ENCODE data around the gene UBASH3B.

The UBASH3B gene

DNA sequence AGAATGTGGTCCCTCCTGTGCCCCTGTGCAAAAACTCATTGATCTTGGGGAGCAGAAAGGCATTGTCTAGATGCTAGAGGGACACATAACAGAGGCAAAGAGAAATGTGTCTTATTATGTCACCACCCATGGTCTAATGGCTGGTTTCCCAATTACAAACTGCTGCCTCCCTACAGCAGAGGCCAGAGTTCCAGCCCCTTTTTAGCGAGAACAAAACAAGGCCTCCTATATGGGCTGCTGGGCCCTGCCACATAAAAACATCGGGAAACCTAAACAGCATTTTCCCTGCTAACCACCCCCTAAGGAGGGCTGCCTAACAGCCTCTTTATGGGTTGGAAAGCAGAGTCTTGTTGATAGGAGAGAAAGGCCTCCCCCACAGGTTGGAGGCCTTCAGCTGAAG, 107.6 kb downstream of the UBASH3B start:
- DNase-seq, result no peak

DNA sequence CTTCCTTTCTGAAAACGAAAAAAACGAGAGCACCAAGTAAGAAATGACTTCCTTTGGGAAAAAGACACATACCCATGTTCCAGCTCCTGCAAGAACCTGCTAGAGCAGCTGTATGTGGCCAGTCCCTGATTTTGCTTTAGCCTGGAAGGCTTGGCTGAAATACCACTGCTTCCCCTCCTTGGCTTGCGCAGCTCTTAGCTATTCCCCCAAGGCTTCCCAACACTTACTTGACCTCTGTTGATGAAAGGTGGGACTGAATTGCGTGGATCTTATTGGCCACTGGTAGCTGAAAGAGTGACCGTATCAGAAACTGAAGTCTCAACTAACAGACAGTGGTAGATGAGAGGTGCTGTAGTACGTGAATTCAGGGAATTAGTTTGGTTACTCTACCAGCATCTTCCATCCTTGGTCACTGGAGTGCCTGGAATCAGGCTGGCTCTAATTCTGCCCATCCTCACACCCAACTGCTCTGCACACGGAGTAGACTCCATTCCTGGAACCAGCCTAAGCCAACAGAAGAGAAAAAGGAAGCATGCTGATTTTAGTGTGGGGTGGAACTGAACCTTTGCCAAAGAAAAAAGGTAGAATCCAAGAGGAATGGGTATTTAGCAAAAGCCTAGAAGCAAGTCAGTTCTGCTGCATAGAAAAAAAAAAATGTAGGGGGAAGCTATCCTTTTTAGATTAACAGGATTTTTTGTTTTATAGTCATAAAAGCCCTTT, 109.0 kb downstream of the UBASH3B start:
- no peak for DNase-seq

DNA sequence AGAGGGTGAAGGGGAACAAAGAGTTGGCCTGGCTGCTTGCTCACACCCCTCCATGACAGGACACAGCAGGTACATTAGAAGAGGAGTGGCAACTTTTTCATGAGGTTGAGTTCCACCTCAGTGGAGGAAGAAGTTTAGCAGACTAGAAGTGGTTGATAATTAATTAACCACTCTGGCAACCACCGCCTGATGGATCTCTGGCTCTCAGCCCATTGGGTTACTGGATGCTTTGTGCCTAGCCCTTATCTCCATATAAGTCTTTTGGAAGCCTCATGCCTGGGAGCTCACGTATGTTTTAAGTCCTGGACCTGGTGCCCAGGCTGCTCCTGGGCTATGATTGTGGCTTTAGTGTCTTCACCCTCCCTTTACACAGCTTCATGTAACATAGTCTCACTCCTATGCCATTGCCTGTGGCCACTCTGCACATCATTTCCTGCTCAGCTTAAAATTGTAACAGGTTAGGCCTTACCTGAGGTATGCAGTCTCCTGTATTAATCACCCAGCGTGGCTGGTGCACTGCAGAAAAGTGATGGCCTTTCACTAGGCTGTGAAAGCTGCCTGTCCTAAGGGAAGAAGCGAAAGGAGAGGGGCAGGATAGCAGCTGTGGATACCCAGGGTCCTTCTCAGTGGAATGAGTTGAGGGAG, 110.1 kb downstream of the UBASH3B start:
- no peak for DNase-seq

DNA sequence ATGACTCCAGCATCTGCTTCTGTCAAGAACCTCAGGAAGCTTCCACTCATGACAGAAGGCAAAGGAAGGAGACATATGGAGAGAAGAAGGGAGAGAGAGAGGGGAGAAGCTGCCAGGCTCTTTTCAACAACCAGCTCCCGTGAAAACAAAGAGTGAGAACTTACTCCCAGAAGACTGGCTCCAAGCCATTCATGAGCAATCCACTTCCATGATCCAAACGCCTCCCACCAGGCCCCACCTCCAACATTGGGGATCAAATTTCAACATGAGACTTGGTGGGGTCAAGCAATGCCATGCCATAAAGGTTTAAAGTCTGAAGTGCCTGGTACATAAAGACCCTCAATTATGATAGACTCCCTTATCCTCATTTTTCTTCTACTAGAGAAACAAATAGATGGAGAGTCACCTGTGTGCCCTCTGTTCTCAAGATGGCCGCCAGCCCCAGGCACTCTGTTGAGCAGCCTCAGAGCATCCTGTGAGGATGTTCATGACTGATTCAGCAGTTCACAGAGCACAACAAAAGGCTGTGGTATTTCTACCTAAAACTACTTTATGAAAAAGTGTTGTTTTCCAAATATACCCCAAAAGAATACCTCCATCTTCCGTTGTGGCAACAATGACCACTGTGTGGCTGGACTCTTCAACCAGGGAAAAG, 113.7 kb downstream of the UBASH3B start:
- no peak for DNase-seq

DNA sequence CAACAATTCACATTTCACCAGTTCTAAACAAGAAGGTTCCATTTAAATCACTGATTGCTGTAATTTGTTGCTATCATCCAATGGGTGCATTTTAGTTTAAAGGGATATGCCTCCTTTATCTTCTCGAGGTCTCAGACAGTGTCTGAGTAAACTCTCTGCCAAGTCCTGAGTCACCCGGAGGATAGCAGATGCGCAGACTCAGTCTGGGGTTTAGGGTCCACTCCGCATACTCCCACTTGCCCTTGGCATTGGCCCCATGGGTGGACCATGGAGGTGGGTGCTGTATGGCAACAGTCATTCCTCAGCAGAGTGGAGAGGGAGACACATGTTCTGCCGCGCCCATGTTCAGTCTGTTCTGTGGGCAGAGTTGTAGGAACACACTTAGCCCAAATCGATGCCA, 117.4 kb downstream of the UBASH3B start:
- no peak for DNase-seq

DNA sequence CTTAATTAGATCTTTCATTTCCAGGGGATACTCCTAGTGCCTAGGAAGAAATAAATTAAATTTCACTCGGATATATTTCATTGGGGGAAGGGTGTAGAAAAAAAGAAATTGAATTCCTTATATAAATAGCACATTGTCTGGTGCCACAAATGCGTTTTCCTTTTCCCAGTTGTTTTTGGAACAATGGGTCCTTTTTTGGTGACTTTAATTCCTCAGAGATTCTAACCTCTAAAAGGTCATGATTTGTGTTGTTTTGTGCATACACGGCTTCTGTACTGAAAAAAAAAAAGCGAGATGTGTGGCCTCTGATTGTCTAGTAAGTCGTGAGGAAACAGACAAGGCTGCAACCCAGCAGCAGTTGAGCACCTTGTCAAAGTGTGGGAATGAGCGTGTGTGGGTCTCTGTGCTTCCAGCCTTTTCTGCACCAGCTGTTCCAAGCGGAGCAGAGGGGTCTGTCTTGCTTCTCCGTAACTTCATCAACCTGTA, 118.3 kb downstream of the UBASH3B start:
- DNase-seq, result no peak

DNA sequence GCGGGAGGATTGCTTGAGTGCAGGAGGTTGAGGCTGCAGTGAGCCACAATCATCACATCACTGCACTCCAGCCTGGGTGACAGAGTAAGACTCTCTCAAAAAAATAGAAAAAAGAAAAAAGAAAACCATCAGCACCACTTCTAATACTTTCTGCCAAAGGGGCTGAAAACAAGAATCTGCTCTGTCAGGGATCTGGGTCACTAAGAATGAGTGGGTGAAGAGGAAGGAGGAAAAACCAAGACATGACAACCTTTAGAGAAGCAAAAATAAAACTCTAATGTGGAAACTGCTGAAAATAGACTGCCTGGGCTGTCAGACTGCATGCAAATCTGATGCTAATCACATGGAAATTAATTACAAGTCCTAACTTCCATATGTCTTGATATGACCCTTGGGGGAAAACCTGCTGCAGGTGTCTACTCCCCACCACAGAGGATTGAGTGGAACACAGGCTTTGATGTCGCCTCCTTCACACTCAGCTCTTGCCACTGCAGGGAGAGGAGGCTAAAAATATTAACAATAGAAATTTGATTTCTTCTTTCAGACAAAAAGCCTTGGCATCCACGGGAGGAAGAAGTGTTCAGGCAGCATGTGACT, 120.3 kb downstream of the UBASH3B start:
- DNase-seq, result peak; percentile 82

DNA sequence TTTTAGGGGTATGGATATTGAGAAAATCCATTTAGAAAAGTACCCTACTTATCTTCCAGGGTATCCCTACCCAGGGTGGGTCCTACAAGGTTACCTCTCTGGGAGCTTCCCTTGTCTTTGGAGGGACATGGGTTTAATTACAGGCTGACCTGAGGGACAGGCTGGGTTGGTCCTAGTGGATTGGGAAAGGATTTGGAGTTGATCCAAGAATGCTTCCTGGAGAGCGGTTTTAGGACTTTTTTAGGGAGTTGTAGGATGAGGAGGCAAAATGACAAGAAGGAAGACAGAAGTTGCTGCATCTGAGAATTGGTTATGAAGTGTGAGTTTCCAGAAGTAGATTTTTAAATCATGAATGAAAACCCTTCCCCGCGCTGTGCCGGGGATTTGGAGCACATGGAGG, 121.0 kb downstream of the UBASH3B start:
- DNase-seq, result no peak

DNA sequence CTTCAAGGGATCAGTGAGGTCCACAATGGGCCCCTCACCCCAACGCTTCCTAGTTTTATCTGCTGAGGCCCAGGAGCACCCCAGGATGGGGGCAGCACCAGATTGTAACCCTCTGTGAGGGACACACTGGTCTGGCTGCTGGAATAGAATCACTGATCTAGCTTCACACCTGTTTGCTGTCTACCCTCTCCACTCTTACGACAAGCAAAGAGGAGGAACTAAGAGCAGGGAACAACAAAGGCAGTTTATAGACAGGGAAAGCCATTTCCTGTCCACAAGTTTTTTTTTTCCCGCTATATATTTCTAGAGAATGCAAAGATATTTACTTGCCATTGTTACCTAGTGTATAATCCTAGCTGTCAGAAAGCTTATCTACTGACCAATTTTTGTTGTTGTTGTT, 121.8 kb downstream of the UBASH3B start:
- no peak for DNase-seq

DNA sequence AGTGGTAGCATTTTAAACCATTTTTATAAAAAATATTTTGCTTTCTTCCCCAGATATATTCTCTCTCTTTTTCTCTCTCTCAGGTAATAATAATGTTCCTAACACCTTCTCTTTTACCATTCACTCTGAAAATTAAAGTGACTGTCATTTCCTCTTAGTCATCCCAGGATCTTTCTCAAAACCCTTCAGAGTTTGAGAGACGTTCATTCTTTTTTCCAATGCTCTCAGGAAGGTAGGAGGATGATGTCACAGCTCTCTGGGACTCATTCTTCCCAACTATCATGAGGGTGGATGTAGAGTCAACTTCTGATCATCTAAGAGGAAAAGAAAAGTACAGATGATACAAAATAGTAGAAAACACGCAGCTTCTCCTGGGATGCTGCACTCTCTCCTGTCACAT, 122.6 kb downstream of the UBASH3B start:
- peak; percentile 54 for DNase-seq

DNA sequence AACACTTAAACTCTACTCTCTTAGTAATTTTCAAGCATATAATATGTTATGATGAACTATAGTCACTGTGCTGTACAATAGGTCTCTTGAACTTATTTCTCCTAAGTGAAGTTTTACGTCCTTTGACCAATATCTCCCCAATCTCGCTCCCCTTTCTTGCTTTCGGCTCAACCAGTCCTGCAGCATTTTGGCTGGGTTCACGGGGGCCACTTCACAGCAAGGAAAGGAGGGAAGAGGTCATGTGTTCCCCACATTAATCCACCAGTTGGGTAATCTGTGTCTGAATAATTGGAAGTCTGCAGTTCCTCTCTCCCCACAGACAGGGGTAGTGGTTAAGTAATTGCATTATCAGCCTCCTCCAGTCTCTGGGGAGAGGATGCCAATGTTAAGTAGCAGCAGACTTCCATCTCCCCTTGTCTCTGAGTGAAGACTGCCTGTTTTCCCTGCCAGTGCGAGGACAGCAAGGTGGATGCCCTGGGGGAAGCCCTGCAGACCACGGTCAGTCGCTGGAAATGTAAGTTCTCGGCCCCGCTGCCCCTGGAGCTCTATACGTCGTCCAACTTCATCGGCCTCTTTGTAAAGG, 123.6 kb downstream of the UBASH3B start:
- DNase-seq, result peak; percentile 77

DNA sequence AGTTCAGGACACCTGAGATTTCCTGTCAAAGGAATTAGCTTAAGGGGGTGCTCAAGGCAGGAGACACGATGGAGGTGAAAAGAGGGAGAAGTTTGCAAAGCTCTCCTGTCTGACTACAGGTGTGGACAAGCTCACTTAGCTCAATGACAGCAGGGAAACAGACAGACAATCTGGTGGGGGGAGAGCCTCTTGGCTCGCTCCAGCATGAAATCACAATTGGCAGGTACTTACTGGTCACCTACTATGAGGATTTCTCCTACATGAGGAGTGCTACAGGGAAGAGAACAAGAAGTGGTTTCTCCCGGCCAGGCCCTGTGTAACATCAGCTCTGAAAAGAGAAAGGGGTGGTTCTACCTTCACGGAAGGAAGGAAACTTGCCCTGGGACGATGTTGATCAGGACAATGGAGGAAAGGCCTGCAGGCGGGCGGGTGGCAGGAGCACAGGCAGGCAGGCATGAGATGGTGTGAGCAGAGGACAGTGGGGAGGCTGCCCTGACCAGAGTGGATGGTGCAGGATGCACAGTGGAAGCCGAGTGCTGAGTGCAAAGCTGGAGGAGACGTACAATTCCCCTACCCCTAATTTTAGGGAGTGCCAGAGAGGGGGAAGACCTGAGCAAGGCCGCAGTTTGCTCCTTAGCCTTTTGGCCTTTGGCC, 124.9 kb downstream of the UBASH3B start:
- DNase-seq, result no peak

DNA sequence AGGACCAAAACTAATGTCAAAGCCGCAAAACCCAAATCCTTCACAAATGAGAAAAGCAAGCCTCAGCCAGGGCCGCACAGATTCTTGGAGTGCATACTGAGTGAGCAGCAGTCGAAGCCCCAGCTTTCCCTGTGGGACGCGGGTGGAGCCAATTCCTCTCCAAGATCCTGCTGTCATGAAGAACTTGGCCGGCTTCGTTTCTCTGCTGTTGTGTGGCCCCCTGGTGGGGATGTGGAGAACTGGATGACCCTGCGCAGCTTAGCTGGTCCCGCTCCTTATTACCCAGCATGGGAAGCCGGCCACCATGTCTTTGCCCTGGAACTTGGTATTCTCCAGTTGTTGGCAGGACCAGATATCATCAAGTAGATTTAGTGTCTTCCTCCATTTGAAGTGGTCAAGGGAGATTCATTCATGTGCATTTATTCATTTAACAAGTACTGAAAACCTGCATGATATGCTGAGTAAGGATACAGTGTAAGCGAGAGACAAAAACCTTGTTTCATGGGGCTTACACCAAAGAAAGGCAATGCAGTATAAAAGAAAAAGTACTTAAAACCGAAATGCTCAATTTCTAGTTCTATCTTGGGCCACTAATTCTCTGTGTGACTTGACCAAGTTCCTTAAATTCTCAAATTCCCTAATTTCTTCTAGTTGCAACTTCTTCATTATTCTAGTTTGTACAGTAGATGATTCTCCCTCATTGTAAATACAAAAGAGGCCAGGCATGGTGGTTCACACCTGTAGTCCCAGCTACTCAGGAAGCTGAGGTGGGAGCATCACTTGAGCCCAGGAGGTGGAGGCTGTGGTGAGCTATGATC, 126.1 kb downstream of the UBASH3B start:
- DNase-seq, result peak; percentile 80

DNA sequence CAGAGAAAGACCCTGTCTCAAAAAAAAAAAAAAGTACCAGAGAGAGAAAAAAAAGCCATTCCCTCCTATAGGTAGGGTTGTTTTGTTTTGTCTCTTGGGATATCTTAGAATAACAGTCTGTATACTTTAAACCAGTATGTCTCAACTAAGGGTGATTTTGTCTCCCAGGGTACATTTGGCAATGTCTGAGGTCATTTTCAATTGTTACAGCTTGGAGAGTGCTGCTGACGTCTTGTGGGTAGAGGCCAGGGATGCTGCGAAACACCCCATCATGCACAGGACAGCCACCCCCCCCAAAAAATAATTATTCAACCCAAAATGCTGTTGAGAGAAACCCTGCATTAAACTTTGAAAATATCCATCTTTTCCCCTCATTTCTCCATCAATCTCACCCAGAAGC, 126.7 kb downstream of the UBASH3B start:
- peak; percentile 81 for DNase-seq

DNA sequence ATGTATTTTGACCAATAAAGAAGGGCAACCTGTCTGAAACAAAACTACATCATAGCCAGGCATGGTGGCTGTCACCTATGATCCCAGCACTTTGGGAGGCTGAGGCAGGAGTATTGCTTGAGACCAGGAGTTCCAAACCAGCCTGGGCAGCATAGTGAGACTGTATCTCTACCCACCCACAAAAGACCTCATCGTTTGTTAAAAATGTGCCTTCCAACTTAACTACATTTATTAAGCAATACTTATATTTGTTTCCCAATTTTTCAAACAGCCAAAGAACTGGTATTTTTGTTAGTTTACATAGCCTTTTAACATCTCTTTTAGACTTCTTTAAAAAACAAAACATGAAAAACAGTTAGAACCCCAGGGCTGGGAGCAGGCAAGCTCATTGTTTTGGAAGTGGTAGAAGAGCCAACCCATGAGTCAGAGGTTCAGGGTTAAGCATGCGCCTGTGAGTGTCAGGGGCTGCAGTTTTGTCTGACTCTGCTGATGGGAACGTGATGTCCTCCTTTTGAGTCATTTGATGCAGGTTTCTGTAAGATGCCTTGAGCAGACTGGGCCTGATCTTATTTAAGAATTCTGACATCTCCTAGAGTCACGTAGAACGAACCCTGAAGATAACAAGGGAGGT, 128.9 kb downstream of the UBASH3B start:
- peak; percentile 58 for DNase-seq

DNA sequence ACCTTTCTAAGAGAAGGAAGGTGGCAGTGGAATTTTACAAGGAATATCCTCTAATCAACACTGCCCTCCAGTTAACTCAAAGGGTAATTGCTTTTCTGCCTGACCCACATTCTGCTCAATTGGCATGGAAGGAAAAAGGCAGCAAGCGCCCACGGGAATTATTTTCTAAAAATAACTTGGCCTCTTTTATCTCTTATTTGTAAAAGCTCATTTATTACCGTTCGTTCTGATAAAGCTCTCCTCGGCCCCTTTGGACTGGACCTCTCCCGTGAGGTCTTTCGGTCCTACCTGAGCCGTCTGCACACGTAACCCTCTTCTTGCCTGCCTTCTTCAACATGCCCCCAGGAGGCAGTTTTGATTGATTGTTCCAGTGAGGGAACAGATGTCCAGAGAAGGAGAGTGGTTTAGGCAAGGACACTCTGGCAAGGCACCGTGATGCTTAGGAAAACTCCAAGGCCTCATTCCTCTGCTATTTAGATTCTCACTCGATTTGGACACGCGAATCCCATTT, 129.6 kb downstream of the UBASH3B start:
- DNase-seq, result no peak

DNA sequence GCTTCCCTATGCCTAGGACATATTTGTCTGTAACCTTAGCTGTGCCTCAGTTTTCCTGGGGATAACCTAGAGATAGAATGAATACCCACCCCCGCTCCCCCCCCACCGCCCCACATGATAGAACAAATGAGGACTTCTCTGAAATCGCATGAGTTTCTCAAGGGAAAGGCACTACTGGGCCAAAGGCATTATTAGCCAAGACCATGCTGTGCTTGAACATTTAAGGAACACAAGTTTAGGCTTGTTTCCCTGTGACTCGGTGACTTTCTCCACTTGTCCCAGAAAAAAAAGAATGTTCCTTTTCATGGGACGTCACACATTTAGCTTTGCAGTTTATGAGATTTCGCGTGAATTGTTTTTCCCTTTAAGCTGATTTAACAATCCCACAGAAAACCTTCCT, 131.4 kb downstream of the UBASH3B start:
- DNase-seq, result peak; percentile 63

DNA sequence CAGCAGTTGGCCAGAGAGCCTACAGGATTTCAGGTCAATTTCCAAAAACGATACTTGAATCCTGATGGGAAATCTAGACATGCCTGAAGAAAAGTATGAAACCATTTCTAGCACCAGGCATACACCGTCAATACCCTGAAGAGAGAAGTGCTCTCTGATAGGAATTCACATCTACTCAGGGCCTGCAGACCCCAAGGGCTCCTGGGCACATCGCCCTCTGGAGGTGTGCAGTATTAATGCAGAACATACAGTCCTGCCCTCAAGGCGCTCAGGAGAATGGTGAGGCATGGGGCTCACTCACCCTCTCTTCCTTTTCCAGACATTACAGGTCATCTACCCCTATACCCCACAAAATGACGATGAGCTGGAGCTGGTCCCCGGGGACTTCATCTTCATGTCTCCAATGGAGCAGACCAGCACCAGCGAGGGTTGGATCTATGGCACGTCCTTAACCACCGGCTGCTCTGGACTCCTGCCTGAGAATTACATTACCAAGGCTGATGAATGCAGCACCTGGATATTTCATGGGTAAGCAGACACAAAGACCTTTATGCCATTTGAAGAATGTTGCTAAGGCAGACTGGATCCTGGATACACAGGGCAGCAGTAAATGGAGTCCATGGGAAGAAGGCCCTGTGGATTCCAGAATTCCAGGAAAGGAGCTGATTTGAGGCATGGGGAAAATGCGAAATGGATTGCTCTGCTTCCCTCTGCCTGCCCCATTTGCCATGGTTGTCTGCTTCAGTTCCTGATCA, 133.4 kb downstream of the UBASH3B start:
- no peak for DNase-seq

DNA sequence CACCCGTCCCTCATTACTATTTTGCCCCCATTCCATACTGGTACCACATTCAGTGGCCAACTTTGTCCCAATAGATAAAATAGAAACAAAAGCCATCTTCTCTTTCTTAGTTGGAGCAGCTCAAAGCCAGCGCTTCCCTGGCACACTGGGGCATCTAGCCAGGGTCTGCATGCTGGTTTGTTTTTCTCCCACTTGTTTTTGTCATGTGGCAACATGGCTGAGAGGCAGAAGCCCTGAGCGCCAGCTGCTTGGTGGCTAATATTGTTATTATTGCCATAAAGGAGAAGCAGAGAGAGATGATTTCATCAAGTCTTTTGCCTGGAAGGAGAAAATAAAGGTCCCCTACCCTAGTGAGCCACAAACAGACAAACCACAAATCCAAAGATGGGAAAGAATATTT, 134.4 kb downstream of the UBASH3B start:
- peak; percentile 32 for DNase-seq

DNA sequence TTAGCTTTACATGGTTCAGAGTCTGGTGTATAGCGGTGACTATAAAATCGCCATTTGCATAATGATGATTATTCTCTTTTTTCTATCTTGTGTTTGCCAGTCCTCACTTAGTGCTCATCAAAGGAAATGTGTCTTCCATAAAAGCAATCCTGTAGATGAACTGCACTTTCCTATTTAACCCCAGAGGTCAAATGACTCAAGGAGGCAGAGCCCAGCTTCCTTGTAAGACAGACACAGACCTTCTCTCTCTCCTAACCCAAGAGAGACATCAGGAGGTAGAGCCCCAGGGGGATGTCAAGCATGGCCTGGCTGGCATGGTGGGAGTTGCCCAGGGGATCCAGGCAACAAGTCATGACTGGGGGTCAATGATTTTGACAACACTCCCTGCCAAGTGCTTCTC, 135.9 kb downstream of the UBASH3B start:
- no peak for DNase-seq
